Stimulated activated CD8-positive, alpha-beta memory T cell treated with anti-CD3 and anti-CD28 coated beads, Interleukin-7, amount 100 ng/mL, for 4 hours (primary cell): ENCODE data around the gene VAV1.
"Not testable (repeated sequence)": the region's sequence is repeated elsewhere in the genome, so short reads cannot be mapped to it uniquely, and the experiment has no call there.

Experiments used
- DNase-seq, 2 donors: peaks; one replicate each; pipeline ENCODE4 v3.0.0-alpha.2; 2020; ENCODE audit warnings: low read depth in 2 of 2

The VAV1 gene

DNA sequence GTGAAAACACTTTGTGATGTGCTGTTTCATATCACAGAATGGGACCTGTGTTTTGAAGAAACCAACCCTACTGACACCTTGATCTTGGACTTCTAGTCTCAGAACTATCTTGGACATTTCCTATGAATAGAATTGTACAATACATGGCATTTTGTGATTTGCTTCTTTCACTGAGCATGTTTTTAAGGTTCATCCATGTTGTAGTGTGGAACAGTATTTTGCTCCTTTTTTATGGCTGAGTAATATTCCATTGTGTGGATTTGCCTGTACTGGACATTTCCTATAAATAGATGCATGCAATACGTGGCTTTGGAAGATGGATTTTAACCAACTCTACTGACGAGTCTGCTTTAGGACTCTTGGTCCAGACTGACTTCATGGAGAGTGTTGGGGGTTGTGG is 46.8 kb downstream of the VAV1 start:
- no peak for DNase-seq

GRCh38 chr19:6820237-6820636 is 47.7 kb downstream of the VAV1 start:
- DNase-seq, result no peak

- no peak for DNase-seq
These were observed 49.3 kb downstream of the VAV1 start for GRCh38 chr19:6821639-6822310.

DNA sequence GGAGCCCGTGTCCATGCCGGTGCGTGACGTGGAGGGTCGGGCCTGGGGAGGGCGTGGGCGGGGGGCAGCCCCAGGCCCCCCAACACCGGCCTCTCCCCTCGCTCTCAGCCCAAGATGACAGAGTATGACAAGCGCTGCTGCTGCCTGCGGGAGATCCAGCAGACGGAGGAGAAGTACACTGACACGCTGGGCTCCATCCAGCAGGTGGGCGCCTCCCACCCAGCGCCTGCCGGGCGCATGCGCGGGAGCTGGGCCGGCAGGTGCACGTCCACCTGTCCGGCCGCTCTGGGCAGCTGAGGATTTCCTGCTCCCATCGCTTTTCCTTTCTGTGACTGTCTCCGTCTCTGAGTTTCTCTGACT is 49.8 kb downstream of the VAV1 start:
- no peak for DNase-seq

DNA sequence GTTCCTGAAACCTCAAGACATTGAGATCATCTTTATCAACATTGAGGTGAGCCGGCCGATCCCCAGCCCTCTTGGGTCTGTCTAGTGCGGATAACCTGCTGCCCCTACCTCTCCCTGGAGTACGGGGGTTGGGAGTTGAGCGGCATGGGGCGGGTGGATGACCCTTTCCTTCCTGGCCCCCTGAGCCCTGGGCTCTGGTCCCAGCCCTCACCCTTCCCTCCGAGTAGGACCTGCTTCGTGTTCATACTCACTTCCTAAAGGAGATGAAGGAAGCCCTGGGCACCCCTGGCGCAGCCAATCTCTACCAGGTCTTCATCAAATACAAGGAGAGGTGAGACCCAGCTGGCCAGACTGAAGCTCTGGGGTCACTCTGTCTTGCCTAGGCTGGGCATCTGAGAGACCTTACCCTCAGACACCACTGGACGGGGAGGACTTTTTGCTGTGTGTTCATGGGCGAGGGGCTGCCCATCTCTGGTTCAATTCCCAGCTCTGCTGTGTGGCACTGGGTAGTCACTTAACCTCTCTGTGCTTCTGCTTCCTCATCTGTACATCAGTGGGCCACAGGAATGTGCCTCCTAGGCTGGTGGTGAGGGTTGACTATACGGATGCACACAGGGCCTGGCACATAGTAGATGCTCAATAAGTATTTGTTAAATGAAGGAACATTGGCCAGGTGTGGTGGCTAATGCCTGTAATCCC is 52.7 kb downstream of the VAV1 start:
- no peak for DNase-seq

DNA sequence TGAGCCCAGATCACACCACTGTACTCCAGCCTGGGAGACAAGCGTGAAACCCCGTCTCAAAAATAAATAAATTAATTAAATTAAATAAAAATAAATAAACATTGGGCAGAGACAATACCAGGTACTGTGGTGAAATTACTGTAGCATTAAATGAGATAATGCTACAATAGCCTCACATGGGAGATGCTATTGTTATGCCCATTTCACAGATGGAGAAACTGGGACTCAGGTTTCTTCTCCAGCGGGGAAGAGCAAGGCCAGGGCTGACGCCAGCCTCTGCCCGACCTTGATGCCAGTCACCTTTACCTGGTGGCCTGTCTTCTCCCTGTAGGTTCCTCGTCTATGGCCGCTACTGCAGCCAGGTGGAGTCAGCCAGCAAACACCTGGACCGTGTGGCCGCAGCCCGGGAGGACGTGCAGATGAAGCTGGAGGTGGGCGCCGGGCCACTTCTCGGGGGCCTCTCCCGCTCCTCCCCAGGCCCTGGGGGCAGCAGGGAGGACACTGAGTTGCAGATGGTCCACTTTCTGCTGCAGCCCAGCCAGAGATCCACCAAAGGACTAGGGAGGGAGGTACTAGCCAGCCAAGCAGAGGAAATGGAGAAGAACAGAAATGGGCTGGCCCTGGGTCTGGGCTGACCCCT is 53.9 kb downstream of the VAV1 start:
- DNase-seq, result no peak

GRCh38 chr19:6828306-6828697 is 55.8 kb downstream of the VAV1 start:
- DNase-seq, result no peak

- no peak for DNase-seq
These were observed 56.5 kb downstream of the VAV1 start for GRCh38 chr19:6828698-6829633.

DNA sequence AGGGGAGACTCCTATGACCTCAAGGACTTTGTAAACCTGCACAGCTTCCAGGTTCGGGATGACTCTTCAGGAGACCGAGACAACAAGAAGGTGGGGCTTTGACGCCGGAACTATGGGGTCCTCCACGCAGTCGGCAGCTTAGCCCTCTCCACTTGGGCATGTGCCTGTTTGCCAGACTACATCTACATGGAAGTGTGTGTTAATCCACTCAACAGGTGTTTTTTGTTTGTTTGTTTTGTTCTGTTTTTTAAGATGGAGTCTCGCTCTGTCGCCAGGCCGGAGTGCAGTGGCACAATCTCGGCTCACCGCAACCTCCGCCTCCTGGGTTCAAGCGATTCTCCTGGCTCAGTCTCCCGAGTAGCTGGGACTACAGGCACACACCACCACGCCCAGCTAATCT is 57.3 kb downstream of the VAV1 start:
- DNase-seq, result not testable (repeated sequence)

DNA sequence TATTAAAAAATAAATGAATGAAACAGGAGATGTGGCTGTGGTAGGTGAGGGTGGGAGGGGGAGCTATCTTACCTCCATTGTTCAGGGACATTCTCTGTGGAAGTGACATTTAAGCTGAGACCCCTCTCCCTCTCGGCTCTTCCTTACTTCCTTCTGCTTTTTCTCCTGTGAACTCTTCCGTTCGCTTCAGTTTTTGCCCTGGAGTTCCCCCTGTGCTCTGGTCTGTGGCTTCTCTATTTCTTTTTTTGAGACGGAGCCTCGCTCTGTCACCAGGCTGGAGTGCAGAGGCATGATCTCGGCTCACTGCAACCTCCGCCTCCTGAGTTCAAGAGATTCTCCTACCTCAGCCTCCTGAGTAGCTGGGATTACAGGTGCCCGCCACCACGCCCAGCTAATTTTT is 58.6 kb downstream of the VAV1 start:
- DNase-seq, result not testable (repeated sequence)

DNA sequence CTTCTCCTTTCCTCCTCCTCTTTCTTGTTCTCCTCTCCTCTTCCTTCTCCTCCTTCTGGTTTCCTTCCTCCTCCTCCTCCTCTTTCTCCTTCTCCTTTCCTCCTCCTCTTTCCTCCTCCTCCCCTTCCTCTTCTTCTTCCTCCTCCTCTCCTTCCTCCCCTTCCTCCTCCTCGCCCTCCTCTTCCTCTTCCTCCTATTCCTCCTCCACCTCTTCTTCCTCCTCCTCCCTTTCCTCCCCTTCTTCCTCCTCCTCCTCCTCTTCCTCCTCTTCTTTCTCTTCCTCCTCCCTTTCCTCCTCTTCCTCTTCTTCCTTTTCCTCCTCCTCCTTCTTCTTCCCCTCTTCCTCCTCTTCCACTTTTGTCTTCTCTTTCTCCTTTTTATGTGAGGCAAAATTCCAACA is 59.9 kb downstream of the VAV1 start:
- DNase-seq, result no peak

GRCh38 chr19:6833166-6833790 is 60.8 kb downstream of the VAV1 start:
- DNase-seq, result no peak

DNA sequence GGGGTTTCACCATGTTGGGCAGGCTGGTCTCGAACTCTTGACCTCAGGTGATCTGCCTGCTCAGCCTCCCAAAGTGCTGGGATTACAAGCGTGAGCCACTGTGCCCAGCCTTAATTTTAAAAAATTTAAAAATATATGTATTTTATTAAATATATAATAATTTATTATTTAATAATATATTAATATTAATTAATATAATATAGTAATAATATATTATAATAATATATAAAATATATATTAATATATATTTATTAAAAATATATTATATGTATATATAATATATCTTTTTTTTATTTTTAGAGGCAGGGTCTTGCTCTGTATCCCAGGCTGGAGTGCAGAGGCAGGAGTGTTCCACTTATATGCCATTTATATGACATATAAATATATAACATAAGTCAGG is 61.9 kb downstream of the VAV1 start:
- DNase-seq, result no peak

GRCh38 chr19:6835501-6835900 is 63.0 kb downstream of the VAV1 start:
- DNase-seq, result no peak

- no peak for DNase-seq
These were observed 65.0 kb downstream of the VAV1 start for GRCh38 chr19:6837525-6837924.

DNA sequence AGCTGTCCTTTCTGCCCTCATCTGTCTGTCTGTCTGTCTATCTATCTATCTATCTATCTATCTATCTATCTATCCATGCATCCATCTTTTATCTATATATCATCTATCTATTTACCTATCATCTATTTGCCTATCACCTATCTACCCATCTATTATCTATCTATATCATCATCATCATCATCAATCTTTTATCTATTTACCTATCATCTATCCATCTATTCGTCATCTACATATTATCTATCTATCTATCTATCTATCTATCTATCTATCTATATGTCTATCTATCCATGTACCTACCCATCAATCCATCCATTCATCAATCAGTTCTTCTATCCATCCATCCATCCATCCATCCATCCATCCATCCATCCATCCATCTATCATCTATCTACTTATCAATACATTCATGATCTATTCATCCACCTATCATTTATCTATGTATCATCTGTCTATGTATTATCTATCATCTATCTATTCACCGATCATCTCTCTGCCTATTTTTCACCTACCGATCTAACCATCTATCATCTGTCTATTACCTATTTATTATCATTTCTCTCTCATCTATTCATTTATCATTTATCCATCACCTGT is 65.7 kb downstream of the VAV1 start:
- no peak for DNase-seq

- no peak for DNase-seq
These were observed 70.5 kb downstream of the VAV1 start for GRCh38 chr19:6842871-6843607.

GRCh38 chr19:6847828-6848200 is 75.3 kb downstream of the VAV1 start:
- no peak for DNase-seq

DNA sequence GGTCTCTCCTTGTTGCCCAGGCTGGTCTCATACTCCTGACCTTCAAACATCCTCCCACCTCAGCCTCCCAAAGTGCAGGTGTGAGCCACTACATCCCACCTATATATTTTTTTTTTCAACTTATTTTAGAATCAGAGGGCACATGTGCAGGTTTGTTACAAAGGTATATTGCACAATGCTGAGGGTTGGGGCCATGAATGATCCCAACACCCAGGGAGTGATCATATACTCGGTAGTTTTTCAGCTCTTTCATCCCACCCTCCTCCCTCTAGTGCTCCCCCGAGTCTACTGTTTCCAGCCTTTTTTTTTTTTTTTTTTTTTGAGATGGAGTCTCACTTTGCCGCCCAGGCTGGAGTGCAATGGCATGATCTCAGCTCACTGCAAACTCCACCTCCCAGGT is 76.5 kb downstream of the VAV1 start:
- DNase-seq, result no peak

GRCh38 chr19:6849876-6850275 is 77.4 kb downstream of the VAV1 start:
- DNase-seq, result no peak

DNA sequence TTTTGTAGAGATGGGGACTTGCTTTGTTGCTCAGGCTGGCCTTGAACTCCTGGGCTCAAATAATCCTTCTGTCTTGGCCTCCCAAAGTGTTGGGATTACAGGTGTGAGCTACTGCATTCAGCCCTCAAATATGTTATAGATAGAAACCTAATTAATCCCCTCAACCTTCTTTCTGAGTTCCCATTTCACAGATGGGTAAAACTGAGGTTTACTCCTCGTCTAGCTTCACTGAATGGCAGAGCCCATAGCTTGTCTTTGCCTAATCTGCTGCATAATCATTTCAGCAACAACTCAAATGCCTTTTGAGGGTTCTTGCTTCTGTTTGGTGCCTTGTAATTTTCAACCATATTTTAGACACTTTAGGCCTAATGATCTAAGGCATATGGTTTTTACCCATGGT is 78.9 kb downstream of the VAV1 start:
- DNase-seq, result no peak
